ENCODE results near the gene CDK5RAP3.
"Not testable (repeated sequence)": the region's sequence is repeated elsewhere in the genome, so short reads cannot be mapped to it uniquely, and the experiment has no call there.

The CDK5RAP3 gene

GRCh38 chr17:48016112-48016511 lies 45.2 kb downstream of the CDK5RAP3 start:
- H3K36me3 ChIP-seq (ENCODE audit: insufficient read depth, low read length): no peaks in the 10 kb centered on the region
- TF ChIP-seq, protein P1, sequence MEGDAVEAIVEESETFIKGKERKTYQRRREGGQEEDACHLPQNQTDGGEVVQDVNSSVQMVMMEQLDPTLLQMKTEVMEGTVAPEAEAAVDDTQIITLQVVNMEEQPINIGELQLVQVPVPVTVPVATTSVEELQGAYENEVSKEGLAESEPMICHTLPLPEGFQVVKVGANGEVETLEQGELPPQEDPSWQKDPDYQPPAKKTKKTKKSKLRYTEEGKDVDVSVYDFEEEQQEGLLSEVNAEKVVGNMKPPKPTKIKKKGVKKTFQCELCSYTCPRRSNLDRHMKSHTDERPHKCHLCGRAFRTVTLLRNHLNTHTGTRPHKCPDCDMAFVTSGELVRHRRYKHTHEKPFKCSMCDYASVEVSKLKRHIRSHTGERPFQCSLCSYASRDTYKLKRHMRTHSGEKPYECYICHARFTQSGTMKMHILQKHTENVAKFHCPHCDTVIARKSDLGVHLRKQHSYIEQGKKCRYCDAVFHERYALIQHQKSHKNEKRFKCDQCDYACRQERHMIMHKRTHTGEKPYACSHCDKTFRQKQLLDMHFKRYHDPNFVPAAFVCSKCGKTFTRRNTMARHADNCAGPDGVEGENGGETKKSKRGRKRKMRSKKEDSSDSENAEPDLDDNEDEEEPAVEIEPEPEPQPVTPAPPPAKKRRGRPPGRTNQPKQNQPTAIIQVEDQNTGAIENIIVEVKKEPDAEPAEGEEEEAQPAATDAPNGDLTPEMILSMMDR (IDR thresholded peaks at IDR 0.05; ENCODE audit: borderline replicate concordance, extremely low read depth, low read length, poor library complexity, severe bottlenecking): no peak
- no peak for TF ChIP-seq EZH2 (IDR thresholded peaks at IDR 0.05; ENCODE audit: borderline replicate concordance, low read depth, low read length, severe bottlenecking)
- H3K4me2 ChIP-seq (ENCODE audit: insufficient read depth, low read length): no peak overlapping the region
- no peak for DNase-seq
- no peaks in the 10 kb centered on the region for H3K9me3 ChIP-seq (ENCODE audit: insufficient read depth, low read length, severe bottlenecking)
- no peak overlapping the region for H3K27ac ChIP-seq (ENCODE audit: low read length)
- H2AFZ ChIP-seq (ENCODE audit: low read depth, low read length): no peak overlapping the region
- H3K9ac ChIP-seq (ENCODE audit: low read depth, low read length): no peak overlapping the region
- H3K79me2 ChIP-seq (ENCODE audit: insufficient read depth, low read length): no peaks in the 10 kb centered on the region
- H3K4me1 ChIP-seq (ENCODE audit: insufficient read depth, low read length): peaks cover 16% of the 10 kb centered on the region
- no peak overlapping the region for H3K4me3 ChIP-seq (ENCODE audit: low read depth in 1 of 2, low read length in 2 of 2)
- H4K20me1 ChIP-seq (ENCODE audit: insufficient read depth, low read length): peaks cover 6% of the 10 kb centered on the region; the same call in 1 of the 2 replicates
- peaks cover 39% of the 10 kb centered on the region for H3K27me3 ChIP-seq (ENCODE audit: insufficient read depth, low read length, poor library complexity)
- ATAC-seq (ENCODE audit: insufficient read depth, low read depth): no peak

DNA sequence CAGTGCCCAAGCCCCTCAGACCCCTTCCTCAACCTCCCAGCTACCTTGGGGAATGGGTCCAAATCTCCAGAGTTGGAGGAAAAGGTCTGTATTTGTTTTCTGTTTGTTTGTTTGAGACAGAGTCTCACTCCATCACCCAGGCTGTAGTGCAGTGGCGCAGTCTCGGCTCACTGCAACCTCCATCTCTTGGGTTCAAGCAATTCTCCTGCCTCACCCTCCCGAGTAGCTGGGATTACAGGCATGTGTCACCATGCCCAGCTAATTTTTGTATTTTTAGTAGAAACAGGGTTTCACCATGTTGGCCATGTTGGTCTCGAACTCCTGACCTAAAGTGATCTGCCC lies 46.9 kb downstream of the CDK5RAP3 start:
- H3K27ac ChIP-seq (ENCODE audit: low read length); H3K36me3 ChIP-seq (ENCODE audit: insufficient read depth, low read length); H2AFZ ChIP-seq (ENCODE audit: low read depth, low read length); H3K4me2 ChIP-seq (ENCODE audit: insufficient read depth, low read length); H3K9me3 ChIP-seq (ENCODE audit: insufficient read depth, low read length, severe bottlenecking); DNase-seq; H3K4me1 ChIP-seq (ENCODE audit: insufficient read depth, low read length); H3K79me2 ChIP-seq (ENCODE audit: insufficient read depth, low read length); H3K4me3 ChIP-seq (ENCODE audit: low read depth in 1 of 2, low read length in 2 of 2); H4K20me1 ChIP-seq (ENCODE audit: insufficient read depth, low read length); H3K9ac ChIP-seq (ENCODE audit: low read depth, low read length): not testable (repeated sequence)
- ATAC-seq (ENCODE audit: insufficient read depth, low read depth): 0 out of 3 replicates have a peak, but pooled peaks have one; percentile 9
- H3K27me3 ChIP-seq (ENCODE audit: insufficient read depth, low read length, poor library complexity): peaks cover 39% of the 10 kb centered on the region

- no peak overlapping the region for H2AFZ ChIP-seq (ENCODE audit: low read depth, low read length)
- H3K4me3 ChIP-seq (ENCODE audit: low read depth in 1 of 2, low read length in 2 of 2): no peak overlapping the region
- H3K9me3 ChIP-seq (ENCODE audit: insufficient read depth, low read length, severe bottlenecking): no peaks in the 10 kb centered on the region
- no peak overlapping the region for H3K4me2 ChIP-seq (ENCODE audit: insufficient read depth, low read length)
- H3K9ac ChIP-seq (ENCODE audit: low read depth, low read length): no peak overlapping the region
- H3K79me2 ChIP-seq (ENCODE audit: insufficient read depth, low read length): no peaks in the 10 kb centered on the region
- no peaks in the 10 kb centered on the region for H3K36me3 ChIP-seq (ENCODE audit: insufficient read depth, low read length)
- H4K20me1 ChIP-seq (ENCODE audit: insufficient read depth, low read length): peaks cover 10% of the 10 kb centered on the region
- ATAC-seq (ENCODE audit: insufficient read depth, low read depth) (no peak), DNase-seq (no peak)
- peaks cover 35% of the 10 kb centered on the region for H3K27me3 ChIP-seq (ENCODE audit: insufficient read depth, low read length, poor library complexity)
- H3K4me1 ChIP-seq (ENCODE audit: insufficient read depth, low read length): peaks cover 30% of the 10 kb centered on the region
- H3K27ac ChIP-seq (ENCODE audit: low read length): no peak overlapping the region
- no peak for TF ChIP-seq EZH2 (IDR thresholded peaks at IDR 0.05; ENCODE audit: borderline replicate concordance, low read depth, low read length, severe bottlenecking)
- TF ChIP-seq, protein P1 (IDR thresholded peaks at IDR 0.05; ENCODE audit: borderline replicate concordance, extremely low read depth, low read length, poor library complexity, severe bottlenecking): no peak
Observed at GRCh38 chr17:48021934-48022333, 51.0 kb downstream of the CDK5RAP3 start.

- Histone ChIP-seq H3K79me2 (ENCODE audit: insufficient read depth, low read length) (no peaks in the 10 kb centered on the region), H3K4me2 (ENCODE audit: insufficient read depth, low read length) (no peak overlapping the region), H3K27me3 (ENCODE audit: insufficient read depth, low read length, poor library complexity) (peaks cover 35% of the 10 kb centered on the region), H3K9ac (ENCODE audit: low read depth, low read length) (no peak overlapping the region), H3K4me3 (ENCODE audit: low read depth in 1 of 2, low read length in 2 of 2) (no peak overlapping the region), H4K20me1 (ENCODE audit: insufficient read depth, low read length) (peaks cover 10% of the 10 kb centered on the region), H3K4me1 (ENCODE audit: insufficient read depth, low read length) (peaks cover 30% of the 10 kb centered on the region), H3K9me3 (ENCODE audit: insufficient read depth, low read length, severe bottlenecking) (no peaks in the 10 kb centered on the region), H2AFZ (ENCODE audit: low read depth, low read length) (no peak overlapping the region), H3K27ac (ENCODE audit: low read length) (no peak overlapping the region), H3K36me3 (ENCODE audit: insufficient read depth, low read length) (no peaks in the 10 kb centered on the region)
- no peak for DNase-seq
- no peak for ATAC-seq (ENCODE audit: insufficient read depth, low read depth)
- TF ChIP-seq EZH2 (IDR thresholded peaks at IDR 0.05; ENCODE audit: borderline replicate concordance, low read depth, low read length, severe bottlenecking): no peak
- TF ChIP-seq, protein P1 (IDR thresholded peaks at IDR 0.05; ENCODE audit: borderline replicate concordance, extremely low read depth, low read length, poor library complexity, severe bottlenecking): no peak
Observed at GRCh38 chr17:48022901-48023300, 52.0 kb downstream of the CDK5RAP3 start.

All from DND-41 (cell line).